GM21390 (cell line): ENCODE data around the gene PPP1R14C.
"Not testable (repeated sequence)": the region's sequence is repeated elsewhere in the genome, so short reads cannot be mapped to it uniquely, and the experiment has no call there.

Source experiments
- ATAC-seq: cut with Tn5 transposase; IDR thresholded peaks from one replicate; pipeline ENCODE4 v1.9.1; 2021; ENCODE audit not compliant: unreplicated experiment

PPP1R14C gene

DNA sequence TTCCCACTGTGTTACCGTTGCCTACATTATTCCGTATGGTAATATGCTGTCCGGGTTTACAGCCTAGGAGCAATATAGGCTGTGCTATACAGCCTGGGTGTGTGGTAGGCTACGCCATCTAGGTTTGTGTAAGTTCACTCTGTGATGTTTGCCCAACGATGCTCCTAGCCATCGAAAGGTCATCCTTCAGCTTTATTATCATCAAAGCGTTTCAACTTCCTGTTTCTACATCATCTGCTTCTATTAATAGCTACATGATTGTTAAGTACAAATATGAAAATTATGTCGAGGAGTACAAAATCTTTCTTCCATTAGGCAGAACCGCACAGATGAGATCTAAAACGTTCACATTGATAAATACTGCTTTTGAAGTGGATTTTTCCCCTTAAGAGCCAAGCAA is 69.9 kb downstream of the PPP1R14C start:
- no peak for ATAC-seq

DNA sequence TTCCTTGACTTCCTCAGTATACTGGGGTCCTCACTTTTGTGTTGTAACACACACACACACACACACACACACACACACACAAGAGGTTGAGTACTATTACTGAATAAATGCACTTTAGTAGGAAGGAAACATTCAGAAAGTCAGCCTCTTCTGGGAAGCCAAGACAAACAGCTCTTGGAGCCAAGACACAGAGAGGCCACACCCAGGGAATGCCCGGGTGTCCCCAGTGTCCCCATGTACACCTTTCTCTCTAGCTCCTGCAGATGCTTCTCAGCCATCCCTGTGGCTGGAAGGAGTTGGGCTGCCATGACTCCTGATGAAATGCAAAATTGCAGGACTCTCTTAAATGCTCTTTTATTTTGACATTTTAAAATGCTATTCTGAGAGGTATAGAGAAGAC is 70.5 kb downstream of the PPP1R14C start:
- no peak for ATAC-seq

DNA sequence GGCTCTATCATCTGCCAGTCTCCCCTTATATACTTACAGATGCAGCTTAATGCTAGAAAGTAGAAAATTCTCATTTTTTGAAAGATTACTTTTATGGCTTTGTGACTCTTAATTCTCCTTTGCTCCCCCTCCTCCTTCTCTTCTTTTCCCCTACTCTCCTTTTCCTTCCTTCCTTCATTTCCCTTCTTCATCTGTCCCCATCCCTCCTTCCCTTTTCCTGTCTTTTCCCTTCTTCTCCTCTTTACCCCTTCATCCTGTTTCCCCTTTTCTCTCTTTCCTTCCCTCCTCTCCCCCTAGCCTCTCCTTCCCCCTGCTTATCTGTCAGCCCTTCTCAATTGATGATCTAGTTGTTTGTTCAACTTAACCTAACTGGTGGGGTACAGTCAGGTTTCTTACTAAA is 71.5 kb downstream of the PPP1R14C start:
- ATAC-seq: no peak

DNA sequence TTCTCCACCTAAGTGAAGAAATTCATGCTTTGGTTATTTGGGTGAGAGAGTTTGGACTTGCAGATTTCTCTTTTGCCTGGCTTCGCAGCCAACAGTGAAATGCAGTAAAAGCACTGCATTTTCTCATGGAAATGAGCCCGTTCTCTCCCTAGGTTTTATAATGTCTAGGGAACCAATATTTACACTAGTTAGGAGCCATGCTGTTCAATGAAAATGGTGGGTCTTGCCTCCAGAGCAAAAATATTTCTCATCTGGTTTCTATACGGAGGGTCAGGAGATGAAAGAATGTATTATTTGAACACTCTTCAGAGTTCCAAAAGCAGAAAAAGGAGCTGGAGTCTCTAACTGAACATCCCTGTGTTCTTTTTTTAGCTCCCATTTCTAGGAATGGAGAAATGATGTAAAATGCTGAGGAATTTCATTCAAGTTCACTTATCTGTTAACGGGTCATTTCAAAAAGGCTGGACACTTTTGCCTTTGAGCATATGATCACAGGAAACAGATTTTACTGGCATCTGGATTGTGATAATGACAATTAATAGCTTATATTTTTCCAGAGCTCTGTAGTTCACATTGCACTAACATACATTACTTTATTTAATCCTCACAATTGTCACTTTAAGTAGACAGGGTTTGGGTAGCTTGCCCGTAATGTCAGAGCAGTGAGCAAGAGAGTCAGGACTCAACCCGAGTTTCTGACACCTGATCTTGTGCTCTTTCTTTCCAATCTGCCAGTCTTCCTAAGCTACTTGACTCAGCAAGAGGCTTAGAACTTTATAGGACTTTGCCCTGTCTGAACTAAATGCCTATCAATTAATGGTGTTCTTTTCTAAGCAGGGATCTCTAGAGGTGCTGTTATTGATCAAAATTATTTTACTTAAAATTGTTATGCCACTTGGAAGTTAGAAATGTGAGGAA is 78.0 kb downstream of the PPP1R14C start:
- ATAC-seq: no peak

DNA sequence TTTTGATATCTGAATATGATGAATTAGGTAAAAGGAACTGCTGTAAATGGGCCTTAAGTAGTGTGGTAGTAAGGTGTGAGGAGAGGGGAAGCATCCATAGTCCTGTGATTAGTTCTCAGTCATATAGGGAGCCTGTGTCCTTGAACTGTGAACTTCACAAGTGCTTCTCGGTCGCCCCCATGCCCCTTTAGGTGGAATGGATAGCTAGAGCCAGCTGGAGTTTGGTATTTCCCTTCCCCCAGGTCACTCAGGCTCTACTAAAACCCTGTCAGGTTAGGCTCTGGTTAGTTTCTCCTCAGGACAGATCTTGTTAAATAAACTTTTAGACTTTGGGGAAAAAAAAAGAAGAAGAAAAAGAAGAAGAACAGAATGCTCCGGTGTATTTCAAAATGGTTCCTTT is 82.0 kb downstream of the PPP1R14C start:
- ATAC-seq: no peak

DNA sequence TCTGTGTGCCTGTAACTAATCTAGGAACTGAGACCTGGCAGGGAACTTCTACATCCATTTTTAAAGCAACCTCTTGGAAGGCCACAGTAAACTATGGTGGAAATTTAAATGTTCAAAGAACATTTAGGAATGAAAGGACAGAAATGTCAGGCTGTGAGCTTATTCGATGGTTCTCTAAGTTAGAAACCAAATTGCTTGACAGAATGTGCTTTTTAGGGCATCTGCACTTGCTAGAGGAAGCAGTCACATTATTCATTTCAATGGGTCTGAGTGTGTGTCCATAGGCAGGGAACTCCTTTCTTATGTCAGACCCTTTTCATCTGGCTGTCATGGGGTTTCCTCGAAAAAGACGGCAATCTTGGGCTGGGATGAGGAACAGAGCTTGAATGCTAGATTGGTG is 84.4 kb downstream of the PPP1R14C start:
- no peak for ATAC-seq

DNA sequence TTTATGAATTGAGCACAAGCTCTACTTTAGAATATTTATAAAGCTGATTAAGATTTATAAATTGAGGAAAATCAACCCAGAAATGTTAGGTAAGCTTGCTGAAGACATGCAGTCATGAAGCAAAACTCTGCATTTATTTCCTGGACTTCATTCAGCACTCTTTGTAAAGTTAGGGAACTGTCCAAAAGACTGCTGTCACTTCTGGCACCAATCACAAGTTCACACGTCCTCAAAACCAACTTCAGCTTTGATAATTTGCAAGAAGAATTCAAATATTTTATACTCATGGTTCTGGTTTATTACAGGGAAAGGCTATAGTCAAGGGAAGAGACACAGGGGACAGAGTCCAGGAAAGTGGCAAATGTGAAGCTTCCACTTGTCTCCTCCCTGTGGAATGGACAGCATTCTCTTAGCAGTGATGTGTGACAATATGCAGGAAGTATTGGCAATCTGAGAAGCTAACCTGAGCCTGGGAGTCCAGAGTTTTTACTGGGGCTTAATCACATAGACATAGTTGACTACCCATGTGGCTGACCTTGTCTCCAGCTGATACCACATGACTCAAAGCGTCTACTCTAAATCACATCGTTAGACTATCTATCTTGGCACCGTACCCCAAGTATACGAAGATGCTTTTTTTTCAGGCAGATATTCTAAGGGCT is 85.4 kb downstream of the PPP1R14C start:
- no peak for ATAC-seq

DNA sequence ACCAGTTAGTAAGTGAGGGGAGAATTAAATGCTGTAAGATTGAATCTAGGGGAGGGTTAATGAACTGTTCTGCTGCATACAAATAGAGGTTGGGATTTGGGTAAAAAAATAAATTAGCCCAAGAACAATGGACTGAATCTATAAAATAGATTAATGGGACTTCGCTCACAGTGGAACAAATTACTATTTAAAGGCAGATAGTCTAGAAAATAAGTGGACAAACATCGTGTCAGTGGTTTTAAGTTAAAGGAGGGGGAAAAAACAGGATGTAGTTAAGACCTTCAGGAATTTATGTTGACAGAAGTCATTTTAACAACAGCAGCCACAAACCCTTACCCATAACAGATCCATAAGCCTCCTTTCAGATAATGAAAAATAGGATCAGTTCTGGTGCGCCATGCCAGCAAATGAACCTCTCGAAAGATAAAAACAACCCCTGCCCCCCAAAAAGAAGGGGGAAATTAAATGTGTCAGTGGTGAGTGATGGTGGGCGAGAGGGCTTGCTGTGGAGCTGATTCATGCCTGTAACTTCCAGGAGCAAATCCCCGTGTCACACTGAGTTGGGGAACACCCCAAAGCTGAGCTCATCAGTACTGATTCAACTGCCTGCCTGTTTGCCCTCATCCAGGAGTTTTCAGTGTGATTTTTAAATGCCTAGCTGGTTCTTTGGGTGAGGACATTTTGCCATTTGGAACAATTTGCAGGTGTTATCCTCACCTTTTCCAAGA is 86.8 kb downstream of the PPP1R14C start:
- ATAC-seq: no peak

DNA sequence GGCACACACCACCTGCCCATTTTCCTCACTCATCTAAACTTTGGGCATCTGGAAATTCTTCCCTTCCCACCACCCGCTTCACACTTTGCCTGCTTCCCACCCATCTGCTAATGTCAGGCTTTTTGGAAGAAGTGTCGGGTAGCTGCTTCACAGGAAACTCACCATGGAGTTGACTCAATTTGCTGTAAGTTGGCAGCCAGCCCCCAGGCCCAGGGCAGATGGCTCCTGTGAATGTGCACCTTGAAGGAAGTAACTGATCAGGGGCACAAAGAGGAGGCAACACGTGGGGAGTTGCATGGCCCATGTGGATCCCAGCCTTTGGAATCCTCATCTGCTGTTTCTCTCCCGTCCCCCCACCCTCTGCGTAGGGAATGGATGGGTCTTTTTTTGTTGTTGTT is 87.3 kb downstream of the PPP1R14C start:
- no peak for ATAC-seq

DNA sequence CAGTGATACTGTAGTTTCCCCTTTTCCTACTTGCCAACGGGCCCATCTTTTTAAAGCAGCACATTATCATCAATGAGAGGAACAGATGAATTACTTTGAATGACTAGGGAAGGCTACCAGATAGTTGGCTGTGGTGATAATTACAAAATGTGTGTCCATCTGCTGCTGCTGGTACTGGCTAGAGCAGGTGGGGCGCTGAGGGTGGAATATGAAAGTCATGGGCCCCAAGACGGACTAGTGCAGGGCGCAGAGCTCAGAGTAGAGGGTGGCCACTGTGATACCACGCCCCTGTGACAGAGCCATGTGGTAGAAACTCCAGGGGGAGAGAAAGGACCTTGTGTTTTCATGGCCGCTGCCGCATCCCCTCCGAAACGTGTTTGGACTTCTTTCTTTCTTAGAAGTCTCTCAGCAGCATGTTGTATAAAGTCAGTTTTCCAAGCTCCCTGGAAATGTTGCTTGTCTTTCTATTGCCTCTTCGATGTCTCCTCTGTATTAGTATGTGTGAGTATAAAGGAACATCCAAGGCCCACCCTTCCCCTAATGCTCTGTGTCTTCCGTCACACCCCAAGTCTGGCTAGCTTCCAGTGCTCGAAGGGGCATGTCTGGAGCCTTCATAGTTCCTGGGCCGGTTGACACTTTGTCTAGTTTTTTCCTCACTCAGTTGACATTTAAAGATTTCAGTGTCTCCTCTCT is 88.1 kb downstream of the PPP1R14C start:
- no peak for ATAC-seq

DNA sequence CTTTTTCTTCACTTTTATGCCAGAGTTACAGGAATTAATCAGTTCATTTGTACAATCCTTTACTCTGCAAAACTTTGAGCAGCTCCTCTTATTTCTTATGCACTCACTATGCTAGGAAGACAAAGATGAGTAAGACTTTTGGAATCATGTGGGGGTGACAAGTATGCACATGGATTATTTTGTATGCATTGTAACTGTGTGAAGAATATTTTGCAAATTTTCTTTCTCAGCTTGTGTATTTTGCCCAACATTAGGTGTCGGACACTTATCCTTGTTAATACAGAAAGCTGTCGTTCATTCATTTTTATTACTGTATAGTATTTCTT is 88.6 kb downstream of the PPP1R14C start:
- no peak for ATAC-seq

DNA sequence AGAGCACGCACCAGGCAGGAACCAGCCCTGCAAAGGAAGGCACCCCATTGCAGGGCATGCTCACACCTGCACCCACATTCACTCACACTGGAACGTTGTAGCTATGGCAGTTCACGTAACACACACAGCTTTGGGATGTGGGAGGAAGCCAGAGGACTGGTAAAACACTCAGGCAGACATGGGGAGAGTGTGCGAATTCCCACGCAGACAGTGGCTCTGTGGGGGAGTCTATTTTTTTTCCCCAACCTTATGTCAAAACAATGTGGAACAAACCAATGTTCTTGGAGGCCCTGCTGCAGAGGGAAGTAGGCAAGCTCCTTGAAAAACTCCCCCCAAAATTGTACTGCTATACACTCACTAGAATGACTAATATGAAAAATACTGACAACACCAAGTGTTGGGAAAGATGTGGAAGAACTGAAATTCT is 91.0 kb downstream of the PPP1R14C start:
- no peak for ATAC-seq

DNA sequence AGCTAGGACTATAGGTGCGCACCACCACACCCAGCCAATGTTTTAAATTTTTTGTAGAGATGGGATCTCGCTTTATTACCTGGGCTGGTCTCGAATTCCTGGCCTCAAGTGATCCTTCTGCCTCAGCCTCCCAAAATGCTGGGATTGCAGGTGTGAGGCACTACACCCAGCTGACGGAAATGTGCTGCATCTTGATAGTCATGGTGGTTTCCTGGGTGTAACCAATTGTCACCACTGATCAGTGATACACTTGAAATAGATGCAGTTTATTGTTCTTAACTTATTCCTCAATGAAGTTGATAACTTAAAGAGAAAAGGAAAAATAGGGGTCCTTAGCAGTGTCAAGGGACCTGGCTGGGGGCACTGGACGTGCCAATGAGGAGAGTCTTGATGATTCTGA is 92.4 kb downstream of the PPP1R14C start:
- ATAC-seq: no peak

DNA sequence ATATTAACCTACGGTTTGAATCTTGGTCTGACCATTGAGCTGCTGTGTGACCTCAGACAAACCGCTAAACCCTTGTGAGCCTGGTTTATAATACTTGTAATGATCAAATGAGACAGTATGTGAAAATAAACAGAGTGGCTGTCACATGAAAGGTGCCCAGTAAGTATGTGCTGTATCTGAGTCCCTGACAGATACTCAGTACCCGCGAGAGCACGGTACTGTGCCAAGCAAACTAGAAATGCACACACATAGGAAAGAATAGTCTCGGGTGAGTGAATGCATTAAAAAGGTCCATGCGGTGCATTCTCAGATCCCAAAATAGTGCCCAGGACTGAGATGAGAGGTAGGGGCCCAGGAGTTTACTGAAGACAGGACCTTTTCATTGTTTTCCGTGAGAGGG is 93.3 kb downstream of the PPP1R14C start:
- ATAC-seq: no peak

DNA sequence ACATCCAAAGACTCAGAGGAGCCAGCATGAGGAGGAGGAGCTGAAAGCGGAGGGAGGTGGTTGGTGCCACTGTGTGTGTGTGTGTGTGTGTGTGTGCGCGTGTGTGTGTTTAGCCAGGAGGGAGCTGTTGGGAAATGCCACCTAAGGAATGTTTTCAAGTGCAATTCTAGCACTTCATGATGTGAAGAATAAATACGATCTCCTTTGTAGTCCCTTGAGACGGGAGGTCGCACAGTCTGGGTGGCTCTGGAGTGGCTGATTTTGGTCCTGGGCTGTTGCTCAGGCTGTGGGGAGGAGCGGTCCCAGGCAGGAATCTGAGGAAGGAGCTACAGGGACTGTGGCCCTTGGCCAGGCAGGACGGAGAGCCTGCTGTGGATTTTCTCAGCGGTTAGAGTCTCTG is 93.7 kb downstream of the PPP1R14C start:
- no peak for ATAC-seq

DNA sequence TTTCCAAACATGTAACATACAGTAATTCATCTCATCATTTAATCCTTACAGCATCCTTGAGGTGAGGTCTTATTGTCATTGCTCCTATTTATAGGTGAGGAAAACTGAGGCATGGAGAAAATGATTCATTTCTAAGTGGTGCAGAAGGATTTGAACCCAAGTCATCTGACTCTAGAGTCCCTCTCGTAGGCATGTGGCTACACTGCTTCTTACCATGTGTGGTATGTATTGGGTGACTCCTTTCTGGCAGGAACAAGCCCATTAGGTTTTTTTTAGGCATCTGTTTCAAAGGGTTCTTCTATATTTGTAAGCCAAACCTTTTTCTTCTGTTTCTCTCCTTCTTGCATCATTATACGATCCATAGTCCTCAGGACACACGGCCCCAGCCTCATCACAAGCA is 94.8 kb downstream of the PPP1R14C start:
- no peak for ATAC-seq

DNA sequence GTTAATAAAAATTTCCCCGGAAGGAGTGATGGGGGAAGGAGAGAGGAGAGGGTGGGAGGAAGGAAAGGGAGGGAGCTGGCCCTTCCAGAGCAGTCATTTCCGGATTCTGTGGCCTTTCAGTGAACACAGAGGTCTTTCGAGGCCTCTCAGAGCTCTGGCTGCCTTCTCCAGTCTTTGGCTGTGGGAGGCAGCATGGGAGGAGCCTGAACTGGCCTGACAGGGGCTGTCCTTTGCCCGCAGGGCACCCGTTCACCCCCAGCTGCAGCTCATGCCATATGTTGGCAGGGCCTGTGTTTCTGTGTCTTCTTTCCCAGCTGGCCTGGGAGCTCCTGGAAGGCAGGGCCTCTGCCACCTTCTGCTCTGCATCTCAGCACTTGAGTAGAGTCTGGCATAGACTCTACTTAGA is 95.5 kb downstream of the PPP1R14C start:
- no peak for ATAC-seq

DNA sequence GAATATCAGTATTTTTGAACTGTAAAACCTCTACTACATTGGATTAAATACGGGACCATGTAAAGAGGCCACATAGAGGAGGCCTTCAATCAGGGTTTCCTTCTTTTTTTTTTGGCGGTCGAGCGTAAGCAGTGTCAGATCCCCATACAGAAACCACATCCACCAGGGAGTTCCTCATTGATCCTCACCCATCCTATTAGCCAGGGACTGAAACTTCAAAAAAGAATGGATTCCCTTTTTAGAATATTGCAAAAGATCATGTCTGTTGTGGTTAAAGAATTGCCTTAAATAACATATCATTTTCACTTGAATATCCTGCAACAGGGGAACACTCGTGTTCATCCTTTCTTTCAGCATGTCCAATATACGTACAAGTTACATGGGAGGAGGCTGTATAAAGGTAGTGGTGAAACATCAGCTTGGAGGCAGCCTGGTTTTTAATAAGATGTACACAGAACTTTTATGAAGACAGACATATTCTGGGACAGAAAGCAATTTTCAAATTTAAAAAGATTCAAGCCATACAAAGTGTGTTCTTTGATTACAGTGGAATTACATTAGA is 96.1 kb downstream of the PPP1R14C start:
- ATAC-seq: no peak

DNA sequence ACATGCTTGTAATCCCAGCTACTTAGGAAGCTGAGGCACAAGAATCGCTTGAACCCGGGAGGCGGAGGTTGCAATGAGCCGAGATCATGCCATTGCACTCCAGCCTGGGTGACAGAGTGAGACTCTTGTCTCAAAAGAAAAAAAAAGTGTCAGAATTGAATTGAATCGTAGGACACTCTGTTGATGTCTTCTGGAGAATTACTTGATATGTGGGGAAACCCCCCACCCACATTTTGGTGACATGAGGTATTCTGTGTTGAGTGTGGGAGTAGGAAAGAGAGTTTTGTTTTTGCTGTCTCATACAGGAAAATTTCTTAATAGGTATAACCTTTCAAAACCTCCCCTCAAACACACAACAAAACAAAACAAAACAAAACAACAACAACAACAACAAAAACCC is 98.9 kb downstream of the PPP1R14C start:
- not testable (repeated sequence) for ATAC-seq

DNA sequence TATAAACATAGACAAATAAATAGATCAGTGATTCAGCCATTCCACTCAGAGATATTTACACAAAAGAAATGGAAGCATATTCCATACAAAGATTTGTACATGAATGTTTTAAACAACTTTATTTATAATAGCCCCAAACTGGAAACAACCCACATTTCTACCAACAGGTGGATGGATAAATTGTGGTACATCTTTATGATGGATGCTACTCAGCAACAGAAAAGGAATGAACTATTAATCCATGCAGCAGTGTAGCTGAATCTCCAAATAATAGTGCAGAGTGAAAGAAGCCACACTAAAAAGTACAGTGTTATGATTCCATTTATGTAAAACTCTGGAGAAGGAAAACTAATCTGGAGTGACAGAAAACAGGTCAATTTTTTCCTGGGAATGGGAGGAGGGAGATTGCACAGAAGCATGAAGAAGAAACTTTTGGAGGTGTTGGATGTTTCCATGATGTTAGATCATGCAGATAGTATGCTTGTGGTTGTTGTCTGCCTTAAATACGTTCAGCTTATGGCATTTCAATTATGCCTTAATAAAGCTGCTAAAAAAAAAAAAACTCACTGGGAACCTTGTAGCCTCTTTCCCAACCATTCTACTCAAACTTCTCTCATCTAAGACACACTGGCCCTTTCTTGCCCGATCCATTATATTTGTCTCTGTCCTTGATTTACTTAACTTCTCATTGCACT is 100.9 kb downstream of the PPP1R14C start:
- no peak for ATAC-seq
